Brain microvascular endothelial cell (primary cell): Measurements from ENCODE around the gene GALNT18.

Experiments
- DNase-seq: peaks from one replicate; pipeline ENCODE4 v3.0.0-alpha.2; 2020
- H3K27ac ChIP-seq: fragments of 250-450 bp; sonication (Bioruptor Pico); 2 replicates; pipeline ENCODE4 v1.5.1; 2020; ENCODE audit warnings: mild to moderate bottlenecking, moderate library complexity
- H3K27me3 ChIP-seq: fragments of 250-450 bp; sonication (Bioruptor Pico); replicated peaks from 2 replicates; pipeline ENCODE4 v1.5.1; 2020; ENCODE audit warnings: mild to moderate bottlenecking
- H3K36me3 ChIP-seq: fragments of 250-450 bp; sonication (Bioruptor Pico); replicated peaks from 2 replicates; pipeline ENCODE4 v1.5.1; 2020; ENCODE audit warnings: mild to moderate bottlenecking
- H3K4me3 ChIP-seq: 2 replicates; pipeline ENCODE4 v1.5.1; 2011; ENCODE audit warnings: low read depth, mild to moderate bottlenecking, control low read depth, low read length, moderate library complexity
- CTCF ChIP-seq: IDR thresholded peaks from 2 replicates; pipeline ENCODE4 v1.5.1; 2011; ENCODE audit warnings: low read depth, mild to moderate bottlenecking, moderate library complexity, low read length, control low read depth, inconsistent platforms; ENCODE audit errors: missing control alignments
- in situ Hi-C: cut with HindIII; loops from 2 replicates; pipeline ENCODE4 v1.10.0; 2017; ENCODE audit warnings: low sequenced_read_pairs, low pct_ligation_motif_present

GALNT18 gene

GRCh38 chr11:11293798-11294550 is 327.8 kb downstream of the GALNT18 start:
- Histone ChIP-seq H3K4me3 (no peak overlapping the region), H3K27ac (no peak overlapping the region), H3K27me3 (peaks cover 2% of the 10 kb centered on the region), H3K36me3 (no peaks in the 10 kb centered on the region)
- TF ChIP-seq CTCF = no peak
- no peak for DNase-seq
- in situ Hi-C loops = no loop called here

GRCh38 chr11:11292839-11293238 is 329.0 kb downstream of the GALNT18 start:
- Histone ChIP-seq H3K36me3 (no peaks in the 10 kb centered on the region), H3K27me3 (peaks cover 2% of the 10 kb centered on the region), H3K27ac (no peak overlapping the region), H3K4me3 (no peak overlapping the region)
- in situ Hi-C loops = no loop called here
- no peak for TF ChIP-seq CTCF
- DNase-seq = no peak

- Histone ChIP-seq H3K4me3 (no peak overlapping the region), H3K27me3 (peaks cover 2% of the 10 kb centered on the region)
- in situ Hi-C loops = no loop called here
These were observed 330.5 kb downstream of the GALNT18 start for GRCh38 chr11:11291041-11292015.

GRCh38 chr11:11290354-11290753 is 331.5 kb downstream of the GALNT18 start:
- H3K27ac ChIP-seq = no peak overlapping the region
- no peaks in the 10 kb centered on the region for H3K36me3 ChIP-seq
- TF ChIP-seq CTCF = no peak
- H3K4me3 ChIP-seq = no peak overlapping the region
- in situ Hi-C loops = no loop called here
- no peak for DNase-seq
- H3K27me3 ChIP-seq = no peaks in the 10 kb centered on the region

More at GRCh38 chr11:11291041-11292015, 330.5 kb downstream of the GALNT18 start:
- no peak for TF ChIP-seq CTCF
- Histone ChIP-seq H3K36me3 (no peaks in the 10 kb centered on the region), H3K27ac (no peak overlapping the region)
- no peak for DNase-seq

- in situ Hi-C loops = no loop called here
- Histone ChIP-seq H3K27me3 (no peaks in the 10 kb centered on the region), H3K4me3 (no peak overlapping the region), H3K36me3 (no peaks in the 10 kb centered on the region), H3K27ac (no peak overlapping the region)
- TF ChIP-seq CTCF = no peak
- DNase-seq = no peak
These were observed 332.1 kb downstream of the GALNT18 start for GRCh38 chr11:11289669-11290068.
